ENCODE measurements around the gene ELN.

Gene ELN

DNA sequence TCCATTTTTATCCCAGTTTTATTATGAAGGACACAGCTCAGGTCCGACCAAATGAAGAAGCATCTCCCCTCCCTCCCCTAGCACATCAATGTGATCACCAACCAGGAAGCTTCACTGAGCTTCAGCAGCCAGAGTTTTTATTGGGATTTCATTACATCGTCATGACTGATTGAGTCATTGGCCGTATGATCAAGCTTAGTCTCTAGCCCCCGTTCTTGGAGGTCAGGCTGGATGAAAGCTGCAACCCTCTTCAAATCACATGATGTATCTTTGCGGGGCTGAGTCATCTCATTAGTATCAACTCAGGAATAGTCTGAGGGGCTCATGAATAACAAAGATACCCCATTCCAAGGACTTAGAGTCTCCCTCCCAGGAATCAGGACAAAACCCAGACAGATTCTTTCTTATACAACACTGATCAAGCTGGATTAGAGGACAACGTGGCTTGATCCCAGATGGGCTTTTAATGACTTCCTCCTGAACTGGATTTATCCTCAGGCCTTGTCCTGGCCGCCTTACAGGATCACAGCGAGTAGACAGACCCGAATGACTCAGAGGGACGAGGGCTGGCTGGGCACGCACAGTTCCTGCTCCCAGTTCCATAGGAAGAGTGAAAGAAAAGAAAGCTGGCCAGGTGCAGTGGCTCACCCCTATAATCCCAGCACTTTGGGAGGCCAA, 70.1 kb downstream of the ELN start:
- DNase-seq, result no peak

DNA sequence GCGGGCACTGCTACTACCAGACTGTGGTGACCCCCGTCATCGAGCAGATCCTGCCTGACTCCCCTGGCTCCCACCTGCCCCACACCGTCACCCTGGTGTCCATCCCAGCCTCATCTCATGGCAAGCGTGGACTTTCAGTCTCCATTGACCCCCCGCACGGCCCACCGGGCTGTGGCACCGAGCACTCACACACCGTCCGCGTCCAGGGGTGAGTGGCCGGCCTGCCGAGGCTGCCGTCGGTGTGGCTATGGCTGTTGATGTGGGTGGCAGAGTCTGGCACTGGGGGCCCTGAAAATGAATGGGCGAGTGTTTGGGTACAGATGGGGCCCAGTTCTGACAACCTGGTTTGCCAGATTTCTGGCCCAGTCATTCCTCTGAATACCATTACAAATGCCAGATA, 71.1 kb downstream of the ELN start:
- no peak for DNase-seq

DNA sequence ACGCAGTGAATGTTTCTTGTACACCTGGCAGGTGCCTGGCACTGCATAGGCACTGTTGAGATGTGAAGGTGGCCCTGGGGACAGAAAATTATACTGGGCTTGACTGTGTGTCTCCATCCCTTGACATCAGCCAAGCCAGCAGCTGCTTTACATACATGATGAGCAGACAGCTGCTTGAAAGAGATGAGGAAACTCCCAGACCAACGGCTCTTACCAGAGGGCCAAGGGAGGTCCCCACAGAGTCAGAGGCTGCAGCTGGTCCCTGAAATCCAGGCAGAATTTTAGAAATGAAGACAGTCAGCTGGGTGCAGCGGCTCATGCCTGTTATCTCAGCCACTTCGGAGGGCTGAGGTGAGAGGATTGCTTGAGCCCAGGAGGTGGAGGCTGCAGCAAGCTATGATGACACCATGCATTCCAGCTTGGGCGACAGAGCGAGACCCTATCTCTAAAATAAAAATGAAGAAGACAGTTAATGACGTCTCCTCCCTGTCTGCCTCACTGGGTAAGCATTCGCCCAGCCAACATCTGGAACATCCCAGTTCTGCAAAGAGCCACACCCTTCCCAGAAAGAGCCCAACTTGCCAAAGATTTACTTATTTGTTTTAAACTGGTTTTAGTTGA, 73.2 kb downstream of the ELN start:
- DNase-seq, result no peak

GRCh38 chr7:74103219-74103772, 75.3 kb downstream of the ELN start:
- no peak for DNase-seq

DNA sequence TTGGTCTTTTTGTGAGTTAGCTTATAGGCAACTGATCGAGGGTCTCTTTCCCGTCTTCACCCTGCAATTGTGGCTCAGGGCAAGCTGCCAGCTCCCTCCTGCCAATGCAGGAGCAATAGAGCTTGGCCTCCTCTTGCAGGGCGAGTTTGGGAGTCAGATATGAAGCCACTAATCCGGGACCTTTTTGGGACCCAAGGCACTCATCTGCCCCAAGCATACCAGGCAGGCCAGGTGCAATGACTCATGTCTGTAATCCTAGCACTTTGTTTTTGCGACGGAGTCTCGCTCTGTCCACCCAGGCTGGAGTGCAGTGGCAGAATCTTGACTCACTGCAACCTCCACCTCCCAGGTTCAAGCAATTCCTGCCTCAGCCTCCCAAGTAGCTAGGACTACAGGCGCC, 76.7 kb downstream of the ELN start:
- DNase-seq, result no peak

DNA sequence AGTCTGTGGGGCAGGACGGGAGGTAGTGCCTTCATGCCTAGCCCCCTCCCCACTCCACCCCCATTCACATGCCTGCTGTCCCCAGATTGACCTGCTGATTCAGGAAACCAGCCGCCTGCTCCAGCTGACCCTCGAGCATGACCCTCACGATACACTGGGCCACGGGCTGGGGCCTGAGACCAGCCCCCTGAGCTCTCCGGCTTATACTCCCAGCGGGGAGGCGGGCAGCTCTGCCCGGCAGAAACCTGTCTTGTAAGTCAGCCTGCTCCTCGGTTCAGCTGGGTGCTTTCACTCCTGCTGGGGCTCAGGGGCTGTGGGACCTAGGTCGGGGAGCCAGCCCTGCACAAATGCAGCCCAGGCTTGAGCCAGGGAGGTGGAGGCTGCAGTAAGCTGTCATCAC, 78.0 kb downstream of the ELN start:
- no peak for DNase-seq

DNA sequence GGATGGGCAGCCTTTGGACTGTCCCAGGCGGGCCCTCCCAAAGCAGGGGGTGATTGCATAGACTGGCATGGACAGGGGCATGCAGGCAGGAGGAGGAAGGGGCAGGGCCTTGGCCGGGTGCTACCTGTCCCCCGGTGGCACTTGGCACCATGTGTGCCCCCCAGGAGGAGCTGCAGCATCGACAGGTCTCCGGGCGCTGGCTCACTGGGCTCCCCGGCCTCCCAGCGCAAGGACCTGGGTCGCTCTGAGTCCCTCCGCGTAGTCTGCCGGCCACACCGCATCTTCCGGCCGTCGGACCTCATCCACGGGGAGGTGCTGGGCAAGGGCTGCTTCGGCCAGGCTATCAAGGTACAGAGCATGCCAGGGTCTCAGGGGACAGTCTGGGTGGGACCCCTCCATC, 78.9 kb downstream of the ELN start:
- no peak for DNase-seq

DNA sequence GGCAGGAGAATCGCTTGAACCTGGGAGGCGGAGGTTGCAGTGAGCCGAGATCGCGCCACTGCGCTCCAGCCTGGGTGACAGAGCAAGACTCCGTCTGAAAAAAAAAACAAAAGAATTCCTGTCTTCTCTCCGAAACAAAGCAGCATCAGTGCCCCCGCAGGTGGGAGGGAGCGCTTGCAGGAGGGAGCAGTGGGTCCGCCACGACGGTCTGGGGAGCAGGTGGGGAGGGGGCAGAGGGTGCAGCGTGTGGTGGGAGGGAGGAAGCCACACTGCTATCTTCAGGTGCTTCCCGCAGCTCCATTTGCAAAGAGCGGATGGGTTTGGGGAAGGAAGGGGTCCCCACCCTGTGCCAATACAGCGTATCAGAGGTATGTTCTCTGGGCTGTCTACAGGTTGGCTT, 87.4 kb downstream of the ELN start:
- DNase-seq, result no peak

- DNase-seq, result no peak
Observed at GRCh38 chr7:74116356-74116755, 88.4 kb downstream of the ELN start.
